HUDEP-2 (cell line): ENCODE results near the gene PRPF31.

Experiments
- DNase-seq, 76 experiments: peaks; one replicate each; lab custom pipeline; 2025; ENCODE audit not compliant: unreplicated experiment in 76 of 76; lab: John Stamatoyannopoulos, UW

PRPF31 gene

GRCh38 chr19:54137699-54138488 lies 22.3 kb downstream of the PRPF31 start, which contains the start of gene CNOT3:
Gene CNOT3 (plus strand): TSS chr19:54137762. CDS start chr19:54142979, 5,217 bp downstream.
- DNase-seq, result peak in 6 of 76 experiments; percentile 25 to 52 (median 37)

- DNase-seq, result peak in 12 of 76 experiments; percentile 5 to 47 (median 16)
Observed at GRCh38 chr19:54138489-54139256, 23.1 kb downstream of the PRPF31 start.

- DNase-seq, result no peak
Observed at GRCh38 chr19:54141356-54141755, 25.8 kb downstream of the PRPF31 start.

- DNase-seq, result no peak
Observed at GRCh38 chr19:54142166-54142780, 26.7 kb downstream of the PRPF31 start.

- no peak for DNase-seq
Observed at GRCh38 chr19:54145541-54146158, 30.1 kb downstream of the PRPF31 start.

GRCh38 chr19:54147676-54148075 lies 32.1 kb downstream of the PRPF31 start:
- DNase-seq, result no peak

- no peak for DNase-seq
Observed at GRCh38 chr19:54148158-54148557, 32.6 kb downstream of the PRPF31 start.

- DNase-seq, result no peak
Observed at GRCh38 chr19:54149021-54149812, 33.7 kb downstream of the PRPF31 start.

- no peak for DNase-seq
Observed at GRCh38 chr19:54151362-54152035, 35.9 kb downstream of the PRPF31 start.

- DNase-seq, result no peak
Observed at GRCh38 chr19:54152267-54152666, 36.7 kb downstream of the PRPF31 start.

GRCh38 chr19:54152878-54153524 lies 37.4 kb downstream of the PRPF31 start:
- DNase-seq, result no peak

GRCh38 chr19:54153731-54154326 lies 38.3 kb downstream of the PRPF31 start:
- no peak for DNase-seq

- no peak for DNase-seq
Observed at GRCh38 chr19:54154603-54155345, 39.2 kb downstream of the PRPF31 start.

GRCh38 chr19:54155694-54156093 lies 40.1 kb downstream of the PRPF31 start:
- DNase-seq, result no peak

- DNase-seq, result no peak
Observed at GRCh38 chr19:54156490-54156889, 40.9 kb downstream of the PRPF31 start.

GRCh38 chr19:54156953-54157352 lies 41.4 kb downstream of the PRPF31 start:
- no peak for DNase-seq

- DNase-seq, result peak in 19 of 76 experiments; percentile 17 to 63 (median 30)
Observed at GRCh38 chr19:54158812-54159351, 43.3 kb downstream of the PRPF31 start.
